Caco-2 (cell line): ENCODE results near the gene LRIG3. TPM values are rescaled to one million over a fixed set of nuclear protein-coding genes. Genes with fewer than 3 reads are reported as not detected.

Experiments
- BruUV-seq: library from RNA; stranded (reverse); fragments of 400-500 nt; replicated peaks from 2 replicates; lab custom pipeline; 2021; lab: Mats Ljungman, UMichigan
- CTCF ChIA-PET: fragments of 300-600 bp; sonication (Branson Sonifier 250); formaldehyde crosslinking; loops from one replicate; lab custom pipeline; 2022; ENCODE audit warnings: antibody characterized with exemption; lab: Charles Lee
- POLR2A ChIA-PET: fragments of 300-600 bp; sonication (Branson Sonifier 250); formaldehyde crosslinking; loops from one replicate; lab custom pipeline; 2022; ENCODE audit warnings: antibody characterized with exemption; lab: Charles Lee
- DNase-seq, 2 experiments: peaks; one replicate each; pipeline versions ENCODE4 v3.0.0 to v3.0.0-alpha.2; 2020 to 2022
- H3K27me3 ChIP-seq: replicated peaks from 2 replicates; pipeline ENCODE4 v1.6.0; 2011; ENCODE audit warnings: low read length; ENCODE audit not compliant: control insufficient read depth, insufficient read depth
- H3K36me3 ChIP-seq: 2 replicates; pipeline ENCODE4 v1.5.1; 2011; ENCODE audit warnings: low read length; ENCODE audit not compliant: control insufficient read depth, insufficient read depth
- H3K4me1 ChIP-seq: fragments of 250-450 bp; sonication (Bioruptor Pico); 2 replicates; pipeline ENCODE4 v1.5.1; 2020; ENCODE audit warnings: mild to moderate bottlenecking
- H3K4me3 ChIP-seq: 2 replicates; pipeline ENCODE4 v1.5.1; 2011; ENCODE audit warnings: low read depth, mild to moderate bottlenecking, control low read depth, low read length
- H3K9me3 ChIP-seq: fragments of 250-450 bp; sonication (Bioruptor Pico); 2 replicates; pipeline ENCODE4 v1.5.1; 2020; ENCODE audit warnings: mild to moderate bottlenecking, moderate library complexity
- H3K27ac Mint-ChIP-seq: one replicate; pipeline ENCODE4 v1.8.0; 2022; ENCODE audit warnings: mixed read lengths; ENCODE audit not compliant: unreplicated experiment
- H3K27me3 Mint-ChIP-seq: one replicate; pipeline ENCODE4 v1.8.0; 2022; ENCODE audit warnings: mixed read lengths; ENCODE audit not compliant: insufficient read depth, unreplicated experiment
- H3K36me3 Mint-ChIP-seq: one replicate; pipeline ENCODE4 v1.8.0; 2022; ENCODE audit warnings: mild to moderate bottlenecking, mixed read lengths; ENCODE audit not compliant: insufficient read depth, unreplicated experiment
- H3K4me1 Mint-ChIP-seq: one replicate; pipeline ENCODE4 v1.8.0; 2022; ENCODE audit warnings: low read depth, mixed read lengths; ENCODE audit not compliant: unreplicated experiment
- H3K4me3 Mint-ChIP-seq: one replicate; pipeline ENCODE4 v1.8.0; 2022; ENCODE audit warnings: mild to moderate bottlenecking, moderate library complexity, mixed read lengths; ENCODE audit not compliant: unreplicated experiment
- H3K9me3 Mint-ChIP-seq: one replicate; pipeline ENCODE4 v1.8.0; 2022; ENCODE audit warnings: mixed read lengths; ENCODE audit not compliant: unreplicated experiment
- intact Hi-C: fragments of 100-400 bp; cut with micrococcal nuclease; formaldehyde crosslinking; loops from one replicate; pipeline ENCODE4 v1.10.0; 2022; ENCODE audit not compliant: unreplicated experiment
- total RNA-seq: library from RNA; stranded (reverse); gene quantifications from 2 replicates; pipeline ENCODE4 v1.2.3, GENCODE V29; 2022
- TF ChIP-seq, protein P1 (sequence below), 2 experiments: fragments of 200-600 bp in 1 of 2; IDR thresholded peaks; 1 replicate in 1 of 2; 2 replicates in 1 of 2; pipeline versions ENCODE4 v1.5.1 to v1.8.0; 2011 to 2022; ENCODE audit warnings: antibody characterized with exemption in 1 of 2, control low read depth in 1 of 2, inconsistent platforms in 1 of 2, low read depth in 1 of 2, low read length in 1 of 2, mild to moderate bottlenecking in 1 of 2, moderate library complexity in 1 of 2; ENCODE audit not compliant: insufficient read depth in 1 of 2, severe bottlenecking in 1 of 2, unreplicated experiment in 1 of 2

LRIG3 gene
- total RNA-seq, 1 experiment from 2014 or later, result 19.1 TPM

DNA sequence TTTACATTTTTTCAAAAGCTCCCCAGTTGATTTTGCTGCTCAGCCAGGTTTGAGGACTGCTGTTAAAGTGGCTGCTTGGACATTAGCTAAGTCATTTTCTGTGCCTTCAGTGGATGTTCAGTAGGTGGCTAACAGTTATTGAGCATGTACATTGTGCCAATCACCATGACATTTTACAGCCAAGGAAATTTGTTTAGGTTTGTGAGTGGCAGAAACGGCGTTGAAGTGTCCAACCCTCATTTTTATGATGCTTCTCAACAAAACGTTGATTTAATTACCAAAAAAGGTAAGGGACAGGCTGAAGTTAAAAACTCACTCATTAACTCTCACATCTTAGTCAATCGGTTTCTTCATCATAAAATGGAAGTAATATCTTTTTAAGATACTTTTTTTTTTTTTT, 37.0 kb upstream of the LRIG3 start:
- no peaks in the 10 kb centered on the region for H3K36me3 ChIP-seq
- no peaks in the 10 kb centered on the region for H3K27me3 ChIP-seq
- Mint-ChIP-seq H3K36me3 (no peaks in the 10 kb centered on the region), H3K9me3 (no peaks in the 10 kb centered on the region), H3K4me1 (no peaks in the 10 kb centered on the region), H3K4me3 (no peak overlapping the region), H3K27me3 (no peaks in the 10 kb centered on the region), H3K27ac (no peak overlapping the region)
- CTCF ChIA-PET, result no interaction called here
- TF ChIP-seq, protein P1, sequence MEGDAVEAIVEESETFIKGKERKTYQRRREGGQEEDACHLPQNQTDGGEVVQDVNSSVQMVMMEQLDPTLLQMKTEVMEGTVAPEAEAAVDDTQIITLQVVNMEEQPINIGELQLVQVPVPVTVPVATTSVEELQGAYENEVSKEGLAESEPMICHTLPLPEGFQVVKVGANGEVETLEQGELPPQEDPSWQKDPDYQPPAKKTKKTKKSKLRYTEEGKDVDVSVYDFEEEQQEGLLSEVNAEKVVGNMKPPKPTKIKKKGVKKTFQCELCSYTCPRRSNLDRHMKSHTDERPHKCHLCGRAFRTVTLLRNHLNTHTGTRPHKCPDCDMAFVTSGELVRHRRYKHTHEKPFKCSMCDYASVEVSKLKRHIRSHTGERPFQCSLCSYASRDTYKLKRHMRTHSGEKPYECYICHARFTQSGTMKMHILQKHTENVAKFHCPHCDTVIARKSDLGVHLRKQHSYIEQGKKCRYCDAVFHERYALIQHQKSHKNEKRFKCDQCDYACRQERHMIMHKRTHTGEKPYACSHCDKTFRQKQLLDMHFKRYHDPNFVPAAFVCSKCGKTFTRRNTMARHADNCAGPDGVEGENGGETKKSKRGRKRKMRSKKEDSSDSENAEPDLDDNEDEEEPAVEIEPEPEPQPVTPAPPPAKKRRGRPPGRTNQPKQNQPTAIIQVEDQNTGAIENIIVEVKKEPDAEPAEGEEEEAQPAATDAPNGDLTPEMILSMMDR (IDR thresholded peaks at IDR 0.05; ENCODE audit: insufficient read depth in 1 of 2, low read depth in 1 of 2, low read length in 1 of 2, severe bottlenecking in 1 of 2, unreplicated experiment in 1 of 2), result no peak
- BruUV-seq, result no TSS peak
- POLR2A ChIA-PET, result no interaction called here
- DNase-seq, result no peak
- H3K4me3 ChIP-seq, result no peak overlapping the region
- intact Hi-C loops, result no loop called here
- H3K9me3 ChIP-seq, result no peaks in the 10 kb centered on the region
- H3K4me1 ChIP-seq, result no peaks in the 10 kb centered on the region

DNA sequence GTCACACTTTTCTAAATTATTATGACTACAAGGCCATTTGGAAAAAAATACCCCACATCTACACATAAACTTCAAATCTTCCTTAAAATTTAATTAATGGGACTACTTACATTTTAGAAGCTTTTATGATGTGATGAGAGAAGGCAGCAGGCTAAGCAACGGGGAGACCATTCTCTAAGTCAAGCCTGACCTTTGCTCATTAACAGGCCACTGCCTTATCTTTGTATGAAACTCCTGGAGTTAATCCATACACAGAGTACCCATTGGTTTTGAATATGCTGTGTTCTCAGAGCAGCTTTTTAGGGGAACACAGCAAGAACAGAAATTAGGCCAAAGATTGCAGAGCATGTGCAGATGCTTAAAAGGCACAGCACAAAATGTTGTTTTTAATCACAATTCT, 35.5 kb upstream of the LRIG3 start:
- Histone ChIP-seq H3K27me3 (no peaks in the 10 kb centered on the region), H3K4me1 (no peaks in the 10 kb centered on the region), H3K4me3 (no peak overlapping the region), H3K9me3 (no peaks in the 10 kb centered on the region), H3K36me3 (no peaks in the 10 kb centered on the region)
- TF ChIP-seq, protein P1 (IDR thresholded peaks at IDR 0.05; ENCODE audit: insufficient read depth in 1 of 2, low read depth in 1 of 2, low read length in 1 of 2, severe bottlenecking in 1 of 2, unreplicated experiment in 1 of 2), result no peak
- no TSS peak for BruUV-seq
- ChIA-PET POLR2A (no interaction called here), CTCF (no interaction called here)
- no peak for DNase-seq
- Mint-ChIP-seq H3K27me3 (no peaks in the 10 kb centered on the region), H3K9me3 (no peaks in the 10 kb centered on the region), H3K36me3 (no peaks in the 10 kb centered on the region), H3K4me1 (no peaks in the 10 kb centered on the region), H3K4me3 (no peak overlapping the region), H3K27ac (no peak overlapping the region)
- intact Hi-C loops, result no loop called here

DNA sequence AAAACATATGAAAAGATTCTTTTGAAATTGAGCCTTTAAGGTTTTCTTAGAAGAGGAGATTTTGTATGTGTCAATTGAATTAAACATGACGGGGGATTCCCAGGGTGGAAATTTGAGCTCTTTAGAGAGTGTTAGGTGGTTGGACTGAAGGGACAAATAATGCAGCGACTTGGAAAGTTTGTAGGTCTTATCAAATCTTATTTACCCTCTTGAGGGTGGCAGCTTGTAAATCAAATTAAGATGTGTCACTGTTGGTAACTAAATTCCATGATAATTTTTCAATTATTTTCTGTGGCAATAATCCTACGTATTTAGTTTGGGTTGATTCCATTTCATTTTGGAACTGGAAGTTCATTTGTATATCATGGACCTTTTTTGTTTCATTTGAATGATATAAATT, 33.7 kb upstream of the LRIG3 start:
- ChIA-PET CTCF (no interaction called here), POLR2A (no interaction called here)
- no peaks in the 10 kb centered on the region for H3K9me3 Mint-ChIP-seq
- no peak overlapping the region for H3K4me3 Mint-ChIP-seq
- Histone ChIP-seq H3K4me1 (0 out of 2 replicates have a peak, but pooled peaks cover 4% of the 10 kb centered on the region), H3K36me3 (no peaks in the 10 kb centered on the region), H3K27me3 (no peaks in the 10 kb centered on the region), H3K4me3 (no peak overlapping the region), H3K9me3 (no peaks in the 10 kb centered on the region)
- DNase-seq, result no peak
- no peaks in the 10 kb centered on the region for H3K4me1 Mint-ChIP-seq
- H3K27ac Mint-ChIP-seq, result no peak overlapping the region
- intact Hi-C loops, result no loop called here
- H3K27me3 Mint-ChIP-seq, result no peaks in the 10 kb centered on the region
- BruUV-seq, result no TSS peak
- no peaks in the 10 kb centered on the region for H3K36me3 Mint-ChIP-seq
- TF ChIP-seq, protein P1 (IDR thresholded peaks at IDR 0.05; ENCODE audit: insufficient read depth in 1 of 2, low read depth in 1 of 2, low read length in 1 of 2, severe bottlenecking in 1 of 2, unreplicated experiment in 1 of 2), result no peak
